HepG2 (cell line): ENCODE results near the gene TK1. TPM values are rescaled to one million over a fixed set of nuclear protein-coding genes. Genes with fewer than 3 reads are reported as not detected.

ENCODE experiments used
- CHD2 ChIP-seq: IDR thresholded peaks from 2 replicates; pipeline ENCODE4 v1.6.1; 2011; ENCODE audit warnings: low read depth, low read length, improper control_type of control experiment
- CHD4 ChIP-seq: fragments of 200-600 bp; sonication (generic); IDR thresholded peaks from 2 replicates; pipeline ENCODE4 v1.7.0; 2017; ENCODE audit warnings: mild to moderate bottlenecking, low read length, borderline replicate concordance
- FOXP4 ChIP-seq: sonication (generic); formaldehyde crosslinking; IDR thresholded peaks from 2 replicates; pipeline ENCODE4 v1.4.0; 2020; ENCODE audit warnings: missing genetic modification reagents
- HIVEP1 ChIP-seq: sonication (generic); formaldehyde crosslinking; IDR thresholded peaks from 2 replicates; pipeline ENCODE4 v1.4.0; 2020; ENCODE audit warnings: mild to moderate bottlenecking, missing genetic modification reagents
- HMG20B ChIP-seq: conservative IDR thresholded peaks from 2 replicates; pipeline ENCODE4 v1.6.1; 2016; ENCODE audit warnings: missing genetic modification reagents, missing compliant biosample characterization
- LBX2 ChIP-seq: sonication (generic); formaldehyde crosslinking; IDR thresholded peaks from 2 replicates; pipeline ENCODE4 v1.5.0; 2020; ENCODE audit warnings: missing genetic modification reagents, mild to moderate bottlenecking, borderline replicate concordance
- ZBTB10 ChIP-seq: sonication (generic); formaldehyde crosslinking; IDR thresholded peaks from 2 replicates; pipeline ENCODE4 v1.4.0; 2020; ENCODE audit warnings: missing genetic modification reagents, borderline replicate concordance
- ZNF280B ChIP-seq: sonication (generic); formaldehyde crosslinking; IDR thresholded peaks from 2 replicates; pipeline ENCODE4 v1.5.0; 2020; ENCODE audit warnings: missing genetic modification reagents, mild to moderate bottlenecking, borderline replicate concordance
- ZNF703 ChIP-seq: sonication (generic); formaldehyde crosslinking; IDR thresholded peaks from 2 replicates; pipeline ENCODE4 v1.5.1; 2020; ENCODE audit warnings: missing genetic modification reagents, mild to moderate bottlenecking, moderate library complexity, borderline replicate concordance
- ZNF878 ChIP-seq: sonication (generic); formaldehyde crosslinking; IDR thresholded peaks from 2 replicates; pipeline ENCODE4 v1.8.1; 2023; ENCODE audit warnings: mild to moderate bottlenecking, missing genetic modification reagents, moderate library complexity
- polyA plus RNA-seq, 8 experiments: library from polyadenylated mRNA; depleted of rRNA in 3 of 8; stranded (reverse) in 7 of 8; unstranded in 1 of 8; fragments of >200 nt; fragmentation: Illumina TruSeq in 4 of 8; extraction: Trizol in 4 of 8; gene quantifications; 2 replicates each; pipeline versions ENCODE4 v1.2.1 to v1.2.3, GENCODE V29; 2011 to 2016; ENCODE audit warnings: low read depth in 4 of 8, missing spikeins in 1 of 8, mixed read lengths in 1 of 8; ENCODE audit not compliant: insufficient read depth in 1 of 8
- total RNA-seq, 5 experiments: library from RNA; depleted of rRNA; stranded (reverse); fragments of >200 nt; fragmentation: Illumina TruSeq; extraction: Trizol; gene quantifications; 2 replicates each; pipeline ENCODE4 v1.2.3, GENCODE V29; 2016; ENCODE audit warnings: low read depth in 1 of 5
- TF ChIP-seq, protein P1 (sequence below): sonication (generic); formaldehyde crosslinking; IDR thresholded peaks from 2 replicates; pipeline ENCODE4 v1.4.0; 2020; ENCODE audit warnings: missing genetic modification reagents, borderline replicate concordance
- TF ChIP-seq, protein P2 (sequence below): sonication (generic); formaldehyde crosslinking; IDR thresholded peaks from 2 replicates; pipeline ENCODE4 v1.8.0; 2022; ENCODE audit warnings: low read depth, missing genetic modification reagents

The TK1 gene
- total and polyA plus RNA-seq, 2 of the 13 experiments (the other 11 are each of a cell fraction or from before 2014, with no cell fraction given): 45.0 to 96.0 TPM

- TF ChIP-seq HIVEP1 (CRISPR knock-in tag) (peak; percentile 89), CHD2 (no peak), CHD4 (no peak), ZNF280B (CRISPR knock-in tag) (no peak), LBX2 (CRISPR knock-in tag) (no peak), ZBTB10 (CRISPR knock-in tag) (0 out of 2 replicates have a peak, but pooled peaks have one; percentile 57), ZNF878 (CRISPR knock-in tag) (0 out of 2 replicates have a peak, but pooled peaks have one; percentile 30), FOXP4 (peak; percentile 69; the same call in 1 of the 2 replicates), ZNF703 (CRISPR knock-in tag) (no peak), HMG20B (CRISPR knock-in tag) (no peak)
- TF ChIP-seq, protein P1, sequence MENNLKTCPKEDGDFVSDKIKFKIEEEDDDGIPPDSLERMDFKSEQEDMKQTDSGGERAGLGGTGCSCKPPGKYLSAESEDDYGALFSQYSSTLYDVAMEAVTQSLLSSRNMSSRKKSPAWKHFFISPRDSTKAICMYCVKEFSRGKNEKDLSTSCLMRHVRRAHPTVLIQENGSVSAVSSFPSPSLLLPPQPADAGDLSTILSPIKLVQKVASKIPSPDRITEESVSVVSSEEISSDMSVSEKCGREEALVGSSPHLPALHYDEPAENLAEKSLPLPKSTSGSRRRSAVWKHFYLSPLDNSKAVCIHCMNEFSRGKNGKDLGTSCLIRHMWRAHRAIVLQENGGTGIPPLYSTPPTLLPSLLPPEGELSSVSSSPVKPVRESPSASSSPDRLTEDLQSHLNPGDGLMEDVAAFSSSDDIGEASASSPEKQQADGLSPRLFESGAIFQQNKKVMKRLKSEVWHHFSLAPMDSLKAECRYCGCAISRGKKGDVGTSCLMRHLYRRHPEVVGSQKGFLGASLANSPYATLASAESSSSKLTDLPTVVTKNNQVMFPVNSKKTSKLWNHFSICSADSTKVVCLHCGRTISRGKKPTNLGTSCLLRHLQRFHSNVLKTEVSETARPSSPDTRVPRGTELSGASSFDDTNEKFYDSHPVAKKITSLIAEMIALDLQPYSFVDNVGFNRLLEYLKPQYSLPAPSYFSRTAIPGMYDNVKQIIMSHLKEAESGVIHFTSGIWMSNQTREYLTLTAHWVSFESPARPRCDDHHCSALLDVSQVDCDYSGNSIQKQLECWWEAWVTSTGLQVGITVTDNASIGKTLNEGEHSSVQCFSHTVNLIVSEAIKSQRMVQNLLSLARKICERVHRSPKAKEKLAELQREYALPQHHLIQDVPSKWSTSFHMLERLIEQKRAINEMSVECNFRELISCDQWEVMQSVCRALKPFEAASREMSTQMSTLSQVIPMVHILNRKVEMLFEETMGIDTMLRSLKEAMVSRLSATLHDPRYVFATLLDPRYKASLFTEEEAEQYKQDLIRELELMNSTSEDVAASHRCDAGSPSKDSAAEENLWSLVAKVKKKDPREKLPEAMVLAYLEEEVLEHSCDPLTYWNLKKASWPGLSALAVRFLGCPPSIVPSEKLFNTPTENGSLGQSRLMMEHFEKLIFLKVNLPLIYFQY (CRISPR knock-in tag): peak; percentile 48; the same call in 1 of the 2 replicates
- TF ChIP-seq, protein P2, sequence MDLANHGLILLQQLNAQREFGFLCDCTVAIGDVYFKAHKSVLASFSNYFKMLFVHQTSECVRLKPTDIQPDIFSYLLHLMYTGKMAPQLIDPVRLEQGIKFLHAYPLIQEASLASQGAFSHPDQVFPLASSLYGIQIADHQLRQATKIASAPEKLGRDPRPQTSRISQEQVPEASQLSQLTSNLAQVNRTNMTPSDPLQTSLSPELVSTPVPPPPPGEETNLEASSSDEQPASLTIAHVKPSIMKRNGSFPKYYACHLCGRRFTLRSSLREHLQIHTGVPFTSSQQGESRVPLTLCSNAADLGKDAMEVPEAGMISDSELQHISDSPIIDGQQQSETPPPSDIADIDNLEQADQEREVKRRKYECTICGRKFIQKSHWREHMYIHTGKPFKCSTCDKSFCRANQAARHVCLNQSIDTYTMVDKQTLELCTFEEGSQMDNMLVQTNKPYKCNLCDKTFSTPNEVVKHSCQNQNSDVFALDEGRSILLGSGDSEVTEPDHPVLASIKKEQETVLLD (CRISPR knock-in tag): no peak
Observed at GRCh38 chr17:78144736-78145641, 41.9 kb downstream of the TK1 start (continued).
